D721Med (cell line): ENCODE data around the gene MBOAT1.

Source experiments
- DNase-seq: peaks from one replicate; pipeline ENCODE4 v3.0.0; 2011; ENCODE audit warnings: low spot score; ENCODE audit not compliant: insufficient read length
- FAIRE-seq: peaks from 2 replicates; lab custom pipeline; 2011; peaks lifted over from hg19 to GRCh38; lab: Jason Lieb, UNC
- TF ChIP-seq, protein P1 (sequence below): IDR thresholded peaks from 2 replicates; pipeline ENCODE4 v1.5.1; 2012; ENCODE audit warnings: mild to moderate bottlenecking, control low read depth; ENCODE audit not compliant: insufficient read depth; ENCODE audit errors: missing control alignments

The MBOAT1 gene

GRCh38 chr6:20212392-20213111, at the start of gene MBOAT1:
Gene MBOAT1 (minus strand): TSS chr6:20212469. CDS start chr6:20212234, 235 bp downstream.
- DNase-seq, result peak; percentile 47
- FAIRE-seq, result no peak
- TF ChIP-seq, protein P1, sequence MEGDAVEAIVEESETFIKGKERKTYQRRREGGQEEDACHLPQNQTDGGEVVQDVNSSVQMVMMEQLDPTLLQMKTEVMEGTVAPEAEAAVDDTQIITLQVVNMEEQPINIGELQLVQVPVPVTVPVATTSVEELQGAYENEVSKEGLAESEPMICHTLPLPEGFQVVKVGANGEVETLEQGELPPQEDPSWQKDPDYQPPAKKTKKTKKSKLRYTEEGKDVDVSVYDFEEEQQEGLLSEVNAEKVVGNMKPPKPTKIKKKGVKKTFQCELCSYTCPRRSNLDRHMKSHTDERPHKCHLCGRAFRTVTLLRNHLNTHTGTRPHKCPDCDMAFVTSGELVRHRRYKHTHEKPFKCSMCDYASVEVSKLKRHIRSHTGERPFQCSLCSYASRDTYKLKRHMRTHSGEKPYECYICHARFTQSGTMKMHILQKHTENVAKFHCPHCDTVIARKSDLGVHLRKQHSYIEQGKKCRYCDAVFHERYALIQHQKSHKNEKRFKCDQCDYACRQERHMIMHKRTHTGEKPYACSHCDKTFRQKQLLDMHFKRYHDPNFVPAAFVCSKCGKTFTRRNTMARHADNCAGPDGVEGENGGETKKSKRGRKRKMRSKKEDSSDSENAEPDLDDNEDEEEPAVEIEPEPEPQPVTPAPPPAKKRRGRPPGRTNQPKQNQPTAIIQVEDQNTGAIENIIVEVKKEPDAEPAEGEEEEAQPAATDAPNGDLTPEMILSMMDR, result no peak

- DNase-seq (no peak), FAIRE-seq (no peak)
- TF ChIP-seq, protein P1, result no peak
Measured at GRCh38 chr6:20261685-20262084, 49.4 kb upstream of the MBOAT1 start.

DNA sequence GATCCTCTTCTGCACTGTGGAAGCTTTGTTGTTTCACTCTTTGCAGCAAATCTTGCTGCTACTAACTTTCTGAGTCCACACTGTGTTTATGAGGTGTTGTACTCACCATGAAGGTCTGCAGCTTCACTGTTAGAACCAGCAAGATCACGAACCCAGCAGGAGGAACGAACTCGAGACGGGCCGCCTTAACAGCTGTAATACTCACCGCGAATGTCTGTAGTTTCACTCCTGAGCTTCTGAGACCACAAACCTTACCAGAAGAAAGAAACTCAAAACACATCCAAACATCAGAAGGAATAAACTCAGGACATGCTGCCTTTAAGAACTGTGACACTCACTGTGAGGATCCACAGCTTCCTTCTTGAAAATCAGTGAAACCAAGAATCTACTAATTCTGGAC, 48.1 kb upstream of the MBOAT1 start:
- DNase-seq (no peak), FAIRE-seq (no peak)
- TF ChIP-seq, protein P1, result no peak

GRCh38 chr6:20259316-20260049, 47.2 kb upstream of the MBOAT1 start:
- DNase-seq, result no peak
- no peak for FAIRE-seq
- TF ChIP-seq, protein P1, result no peak

DNA sequence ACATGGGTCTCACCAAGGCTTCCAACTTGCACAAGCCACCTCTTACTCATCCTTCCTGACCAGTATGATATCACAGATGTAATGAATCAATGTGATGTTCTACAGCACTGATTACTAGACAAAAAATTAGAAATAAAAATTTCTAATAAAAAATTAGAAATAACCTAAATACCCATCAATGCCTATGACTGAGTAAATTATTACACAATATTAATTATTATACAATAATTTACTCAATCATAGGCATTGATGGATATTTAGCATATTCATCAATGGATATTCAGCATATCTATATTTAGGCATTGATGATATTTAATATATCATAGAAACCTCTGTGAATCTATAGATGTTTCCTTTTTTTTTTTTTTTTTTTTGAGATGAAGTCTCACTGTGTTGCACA, 43.2 kb upstream of the MBOAT1 start:
- FAIRE-seq (no peak), DNase-seq (no peak)
- TF ChIP-seq, protein P1, result no peak

DNA sequence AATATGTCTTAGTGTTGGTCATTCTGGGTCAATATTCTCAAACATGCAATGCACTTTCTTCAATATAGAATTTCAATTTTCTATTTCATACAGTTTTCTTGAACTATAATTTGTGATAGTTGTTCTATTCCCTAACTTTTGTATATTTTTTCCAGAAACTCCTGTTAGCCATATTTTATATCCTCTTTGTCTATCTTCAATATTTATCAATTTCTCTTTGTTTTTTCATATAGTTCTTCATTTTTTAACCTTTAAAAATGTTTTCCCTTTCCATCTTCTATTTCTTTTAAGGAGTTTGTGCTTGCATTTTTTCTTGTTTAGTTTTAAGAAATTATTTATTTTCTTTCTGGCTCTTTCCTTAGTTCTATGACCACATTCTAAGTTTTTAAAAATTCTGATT, 42.0 kb upstream of the MBOAT1 start:
- TF ChIP-seq, protein P1, result no peak
- DNase-seq, result no peak
- FAIRE-seq, result no peak

DNA sequence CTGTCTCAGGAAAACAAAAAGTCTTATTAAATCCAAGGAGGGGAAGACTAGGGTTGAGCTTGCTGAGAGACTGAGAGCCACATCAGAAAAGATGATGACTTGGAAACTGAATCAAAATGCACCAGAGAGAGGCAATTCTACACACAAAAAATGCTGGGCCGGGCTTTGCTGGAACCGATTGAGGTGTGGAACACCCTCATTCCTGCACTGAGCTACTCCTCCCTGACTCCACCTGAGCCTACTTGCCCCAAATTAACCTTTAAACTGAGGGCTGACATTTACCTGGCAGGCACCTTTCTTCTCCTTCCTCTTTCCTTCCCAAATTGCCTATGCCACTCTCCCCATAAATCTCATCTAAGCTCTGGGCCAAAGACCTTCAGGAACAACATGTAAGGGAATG, 40.8 kb upstream of the MBOAT1 start:
- TF ChIP-seq, protein P1, result no peak
- FAIRE-seq (no peak), DNase-seq (no peak)
